ENCODE measurements around the gene TMEM239.

GRCh38 chr20:2773812-2774211, 42.4 kb upstream of the TMEM239 start:
- TF ChIP-seq ZFP3 (CRISPR knock-in tag; IDR thresholded peaks at IDR 0.05), result no peak
- no peak for TF ChIP-seq CSDC2 (CRISPR knock-in tag; IDR thresholded peaks at IDR 0.05)
- TF ChIP-seq, protein P1, sequence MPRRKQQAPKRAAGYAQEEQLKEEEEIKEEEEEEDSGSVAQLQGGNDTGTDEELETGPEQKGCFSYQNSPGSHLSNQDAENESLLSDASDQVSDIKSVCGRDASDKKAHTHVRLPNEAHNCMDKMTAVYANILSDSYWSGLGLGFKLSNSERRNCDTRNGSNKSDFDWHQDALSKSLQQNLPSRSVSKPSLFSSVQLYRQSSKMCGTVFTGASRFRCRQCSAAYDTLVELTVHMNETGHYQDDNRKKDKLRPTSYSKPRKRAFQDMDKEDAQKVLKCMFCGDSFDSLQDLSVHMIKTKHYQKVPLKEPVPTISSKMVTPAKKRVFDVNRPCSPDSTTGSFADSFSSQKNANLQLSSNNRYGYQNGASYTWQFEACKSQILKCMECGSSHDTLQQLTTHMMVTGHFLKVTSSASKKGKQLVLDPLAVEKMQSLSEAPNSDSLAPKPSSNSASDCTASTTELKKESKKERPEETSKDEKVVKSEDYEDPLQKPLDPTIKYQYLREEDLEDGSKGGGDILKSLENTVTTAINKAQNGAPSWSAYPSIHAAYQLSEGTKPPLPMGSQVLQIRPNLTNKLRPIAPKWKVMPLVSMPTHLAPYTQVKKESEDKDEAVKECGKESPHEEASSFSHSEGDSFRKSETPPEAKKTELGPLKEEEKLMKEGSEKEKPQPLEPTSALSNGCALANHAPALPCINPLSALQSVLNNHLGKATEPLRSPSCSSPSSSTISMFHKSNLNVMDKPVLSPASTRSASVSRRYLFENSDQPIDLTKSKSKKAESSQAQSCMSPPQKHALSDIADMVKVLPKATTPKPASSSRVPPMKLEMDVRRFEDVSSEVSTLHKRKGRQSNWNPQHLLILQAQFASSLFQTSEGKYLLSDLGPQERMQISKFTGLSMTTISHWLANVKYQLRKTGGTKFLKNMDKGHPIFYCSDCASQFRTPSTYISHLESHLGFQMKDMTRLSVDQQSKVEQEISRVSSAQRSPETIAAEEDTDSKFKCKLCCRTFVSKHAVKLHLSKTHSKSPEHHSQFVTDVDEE (CRISPR knock-in tag; IDR thresholded peaks at IDR 0.05), result no peak
- TF ChIP-seq ZNF70 (CRISPR knock-in tag; IDR thresholded peaks at IDR 0.05), result no peak
- TF ChIP-seq, protein P2, sequence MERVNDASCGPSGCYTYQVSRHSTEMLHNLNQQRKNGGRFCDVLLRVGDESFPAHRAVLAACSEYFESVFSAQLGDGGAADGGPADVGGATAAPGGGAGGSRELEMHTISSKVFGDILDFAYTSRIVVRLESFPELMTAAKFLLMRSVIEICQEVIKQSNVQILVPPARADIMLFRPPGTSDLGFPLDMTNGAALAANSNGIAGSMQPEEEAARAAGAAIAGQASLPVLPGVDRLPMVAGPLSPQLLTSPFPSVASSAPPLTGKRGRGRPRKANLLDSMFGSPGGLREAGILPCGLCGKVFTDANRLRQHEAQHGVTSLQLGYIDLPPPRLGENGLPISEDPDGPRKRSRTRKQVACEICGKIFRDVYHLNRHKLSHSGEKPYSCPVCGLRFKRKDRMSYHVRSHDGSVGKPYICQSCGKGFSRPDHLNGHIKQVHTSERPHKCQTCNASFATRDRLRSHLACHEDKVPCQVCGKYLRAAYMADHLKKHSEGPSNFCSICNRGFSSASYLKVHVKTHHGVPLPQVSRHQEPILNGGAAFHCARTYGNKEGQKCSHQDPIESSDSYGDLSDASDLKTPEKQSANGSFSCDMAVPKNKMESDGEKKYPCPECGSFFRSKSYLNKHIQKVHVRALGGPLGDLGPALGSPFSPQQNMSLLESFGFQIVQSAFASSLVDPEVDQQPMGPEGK (CRISPR knock-in tag; IDR thresholded peaks at IDR 0.05; ENCODE audit: borderline replicate concordance), result no peak
- no peak for TF ChIP-seq POU6F1 (CRISPR knock-in tag; IDR thresholded peaks at IDR 0.05; ENCODE audit: borderline replicate concordance, low read depth)
- TF ChIP-seq CSRNP3 (CRISPR knock-in tag; IDR thresholded peaks at IDR 0.05), result no peak
